HG03196 (cell line): Measurements from ENCODE around the gene MGAT4B.

Experiments used
- ATAC-seq: cut with Tn5 transposase; IDR thresholded peaks from one replicate; pipeline ENCODE4 v1.9.1; 2021; ENCODE audit not compliant: unreplicated experiment

Gene MGAT4B

GRCh38 chr5:179773686-179774040 is 33.0 kb downstream of the MGAT4B start:
- ATAC-seq, result no peak

- no peak for ATAC-seq
Observed at GRCh38 chr5:179772351-179772750, 34.3 kb downstream of the MGAT4B start.

- no peak for ATAC-seq
Observed at GRCh38 chr5:179771311-179771895, 35.3 kb downstream of the MGAT4B start.

DNA sequence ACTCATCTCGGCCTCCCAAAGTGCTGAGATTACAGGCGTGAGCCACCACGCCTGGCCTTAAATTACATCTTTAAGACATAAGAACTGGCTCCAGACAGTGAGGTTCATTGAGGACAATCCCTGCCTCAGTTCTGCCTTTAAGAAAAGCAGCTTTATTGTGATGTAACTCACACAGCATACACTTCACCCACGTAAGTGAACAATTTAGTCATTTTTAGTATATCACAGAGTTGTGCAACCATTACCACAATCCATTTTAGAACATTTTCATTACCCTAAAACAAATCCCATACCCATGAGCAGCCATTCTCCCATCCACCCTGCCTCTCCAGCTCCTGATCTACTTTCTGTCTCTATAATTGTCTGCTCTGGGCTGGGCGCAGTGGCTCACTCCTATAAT is 36.9 kb downstream of the MGAT4B start:
- ATAC-seq, result no peak

DNA sequence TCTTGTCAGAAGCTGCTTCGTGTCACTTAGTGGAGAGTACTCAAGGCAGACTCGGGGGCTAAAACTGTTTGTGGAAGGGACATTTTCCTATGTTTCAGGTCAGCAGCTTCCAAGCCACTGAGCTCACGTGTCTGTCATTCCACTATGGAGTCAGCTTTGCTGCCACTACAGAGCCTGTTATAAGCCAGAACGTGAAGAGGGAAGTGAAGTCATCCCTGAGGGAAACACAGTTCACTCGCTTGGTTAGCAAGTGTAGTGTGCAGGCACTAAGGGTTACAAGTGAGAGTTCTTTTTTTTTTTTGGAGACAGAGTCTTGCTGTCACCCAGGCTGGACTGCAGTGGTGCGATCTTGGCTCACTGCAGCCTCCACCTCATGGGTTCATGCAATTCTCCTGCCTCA is 37.4 kb downstream of the MGAT4B start:
- no peak for ATAC-seq

GRCh38 chr5:179768326-179769085 is 38.2 kb downstream of the MGAT4B start:
- no peak for ATAC-seq

DNA sequence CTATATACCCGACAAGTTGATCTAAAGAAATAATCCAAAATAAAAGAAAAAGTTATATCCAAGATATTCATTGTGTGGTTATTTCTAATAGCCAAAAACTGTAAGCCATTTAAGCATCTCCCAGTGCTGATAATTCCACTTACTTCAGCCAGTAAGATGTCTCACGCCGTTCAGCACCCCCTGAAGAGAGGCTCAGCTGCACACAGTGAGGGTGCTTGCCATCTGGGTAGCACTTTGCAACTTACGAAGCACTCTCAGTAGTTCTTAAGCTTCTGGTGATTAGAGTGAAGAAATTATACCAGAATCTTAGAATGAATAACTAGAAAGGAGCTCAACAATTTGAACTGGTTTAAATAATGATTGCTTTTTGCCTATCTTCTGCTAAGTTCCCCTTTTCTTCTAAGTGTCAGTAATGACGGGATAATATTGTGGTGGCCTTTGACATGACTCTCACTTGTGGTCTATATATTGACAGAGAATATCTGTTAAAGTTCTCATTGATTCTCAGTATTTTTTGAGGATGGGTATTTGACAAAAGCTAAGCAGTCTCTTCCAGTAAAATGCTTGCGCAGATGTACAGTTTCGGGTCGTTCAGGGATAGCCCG is 39.1 kb downstream of the MGAT4B start:
- no peak for ATAC-seq

GRCh38 chr5:179766726-179767455 is 39.8 kb downstream of the MGAT4B start:
- no peak for ATAC-seq

DNA sequence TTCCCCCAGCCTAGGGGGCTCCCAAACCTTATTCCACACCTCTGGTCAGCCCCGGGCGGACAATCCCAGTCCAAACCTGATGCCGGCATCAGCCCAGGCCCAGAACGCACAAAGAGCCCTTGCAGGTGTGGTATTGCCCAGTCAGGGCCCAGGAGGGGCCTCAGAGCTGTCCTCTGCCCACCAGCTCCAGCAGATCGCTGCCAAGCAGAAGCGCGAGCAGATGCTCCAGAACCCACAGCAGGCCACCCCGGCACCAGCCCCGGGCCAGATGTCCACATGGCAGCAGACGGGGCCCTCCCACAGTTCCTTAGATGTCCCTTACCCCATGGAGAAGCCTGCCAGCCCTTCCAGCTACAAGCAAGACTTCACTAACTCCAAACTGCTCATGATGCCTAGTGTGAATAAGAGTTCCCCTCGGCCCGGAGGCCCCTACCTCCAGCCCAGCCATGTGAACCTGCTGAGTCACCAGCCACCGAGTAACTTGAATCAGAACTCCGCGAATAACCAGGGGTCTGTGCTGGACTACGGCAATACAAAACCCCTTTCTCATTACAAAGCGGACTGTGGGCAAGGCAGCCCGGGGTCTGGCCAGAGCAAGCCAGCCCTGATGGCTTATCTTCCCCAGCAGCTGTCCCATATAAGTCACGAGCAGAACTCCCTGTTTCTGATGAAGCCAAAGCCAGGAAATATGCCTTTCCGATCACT is 40.5 kb downstream of the MGAT4B start:
- ATAC-seq, result no peak

- ATAC-seq, result no peak
Observed at GRCh38 chr5:179765400-179765799, 41.3 kb downstream of the MGAT4B start.

DNA sequence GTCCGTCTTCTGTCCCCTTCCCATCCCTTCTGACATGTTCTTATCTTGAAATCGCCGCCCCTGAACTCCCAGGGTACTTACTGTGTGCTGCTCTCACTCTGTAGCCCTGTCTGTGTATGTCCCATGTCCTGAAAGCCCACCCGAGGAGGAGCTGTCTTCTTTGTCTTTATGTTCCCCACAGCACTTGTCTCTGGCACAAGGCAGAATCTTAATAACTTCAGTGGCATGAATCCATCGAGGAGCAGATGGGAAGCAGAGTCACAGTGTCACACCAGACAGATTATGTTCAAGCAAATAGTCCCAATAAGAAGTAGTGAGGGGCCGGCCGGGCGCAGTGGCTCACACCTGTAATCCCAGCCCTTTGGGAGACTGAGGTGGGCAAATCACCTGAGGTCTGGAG is 42.6 kb downstream of the MGAT4B start:
- ATAC-seq, result no peak

DNA sequence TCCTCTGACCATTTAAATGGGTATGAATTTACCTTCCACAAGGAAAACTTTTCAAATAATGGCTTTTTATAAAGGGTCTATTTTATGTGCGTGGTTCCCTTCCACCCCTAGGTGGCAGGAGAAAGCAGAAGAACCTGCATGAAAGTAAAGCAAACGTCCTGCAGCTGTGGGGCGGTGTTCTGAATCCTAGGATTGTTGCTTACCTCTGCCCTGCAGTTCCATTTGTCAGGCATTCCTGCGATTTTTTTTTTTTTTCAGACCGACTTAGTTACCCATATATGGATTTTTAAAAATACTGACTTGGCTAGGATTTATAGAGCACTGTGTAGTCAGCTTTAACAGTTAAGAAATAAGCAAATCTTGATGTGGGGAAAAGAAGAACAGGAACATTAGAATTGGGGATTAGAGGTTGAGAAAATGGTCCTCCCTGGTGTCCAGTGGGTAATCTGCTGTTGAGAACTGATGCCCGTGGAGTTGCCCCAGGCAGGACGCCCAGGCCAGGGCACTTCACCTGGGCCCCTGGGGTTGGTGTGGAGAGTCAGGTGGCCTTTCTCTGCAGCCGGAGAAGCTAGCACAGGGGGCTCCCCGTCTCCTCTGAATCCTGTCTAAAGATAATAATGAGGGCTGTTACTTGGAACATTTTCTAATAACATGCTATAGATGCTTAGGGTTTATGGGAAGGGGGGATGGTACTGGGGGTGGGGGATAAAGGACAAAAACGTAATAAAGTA is 43.3 kb downstream of the MGAT4B start:
- ATAC-seq, result no peak

- no peak for ATAC-seq
Observed at GRCh38 chr5:179762781-179763176, 43.9 kb downstream of the MGAT4B start.

GRCh38 chr5:179762079-179762780 is 44.4 kb downstream of the MGAT4B start:
- no peak for ATAC-seq

GRCh38 chr5:179759581-179760551 is 46.8 kb downstream of the MGAT4B start:
- ATAC-seq, result no peak

DNA sequence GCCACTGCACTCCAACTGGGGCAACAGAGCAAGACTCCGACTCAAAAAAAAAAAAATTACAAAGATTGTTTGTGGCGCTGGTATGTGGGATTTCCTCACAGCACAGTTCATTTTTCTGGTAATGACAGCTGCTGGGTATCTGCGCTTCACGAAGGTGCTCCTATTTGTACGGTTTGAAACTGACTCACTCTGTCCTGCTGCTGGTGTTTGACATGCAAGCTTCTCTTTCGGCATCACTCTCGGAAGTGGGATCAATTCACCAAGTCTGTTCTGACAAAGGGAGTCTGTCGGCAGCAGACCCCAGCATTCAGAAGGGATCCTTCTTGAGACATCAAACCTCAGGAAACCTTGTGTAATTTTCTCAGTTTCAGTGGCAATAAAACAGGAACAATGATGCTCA is 47.7 kb downstream of the MGAT4B start:
- no peak for ATAC-seq

GRCh38 chr5:179755022-179755421 is 51.6 kb downstream of the MGAT4B start:
- no peak for ATAC-seq

GRCh38 chr5:179753971-179754370 is 52.7 kb downstream of the MGAT4B start:
- ATAC-seq, result no peak
